A549 (cell line): ENCODE data around the gene BFSP1. TPM values are rescaled to one million over a fixed set of nuclear protein-coding genes. Genes with fewer than 3 reads are reported as not detected.

Experiments used
- ATAC-seq, 2 experiments: fragments of 200-7000 bp in 1 of 2; fragments of >200 bp in 1 of 2; cut with Nextera tagmentation in 1 of 2; cut with Tn5 transposase in 1 of 2; 3 replicates each; pipeline versions ENCODE4 v1.8.0 to v1.9.1; 2018 to 2020; ENCODE audit warnings: mild to moderate bottlenecking in 1 of 2, moderate library complexity in 1 of 2
- CTCF ChIA-PET: fragments of 300-600 bp; sonication (Branson Sonifier 250); formaldehyde crosslinking; extraction: SDS; loops from one replicate; lab custom pipeline; 2021; ENCODE audit warnings: antibody characterized with exemption, inconsistent platforms; lab: Yijun Ruan, JAX
- POLR2A ChIA-PET: fragments of 350-600 bp; formaldehyde crosslinking; extraction: SDS; loops from one replicate; lab custom pipeline; 2021; ENCODE audit warnings: antibody characterized with exemption, inconsistent platforms; lab: Yijun Ruan, JAX
- DNase-seq, 2 experiments: peaks; one replicate each; pipeline versions ENCODE4 v3.0.0 to v3.0.0-alpha.2; 2011 to 2016; ENCODE audit warnings: low read depth in 1 of 2, low spot score in 1 of 2
- FAIRE-seq: peaks from 2 replicates; lab custom pipeline; 2011; peaks lifted over from hg19 to GRCh38; lab: Jason Lieb, UNC
- H3K27ac ChIP-seq, 2 experiments: fragments of >200 bp; sonication (Bioruptor Twin); formaldehyde crosslinking; 3 replicates each; pipeline ENCODE4 v1.5.1; 2016 to 2017
- H3K4me1 ChIP-seq: fragments of >200 bp; sonication (Bioruptor Twin); formaldehyde crosslinking; 3 replicates; pipeline ENCODE4 v1.6.1; 2016
- H3K4me2 ChIP-seq: fragments of >200 bp; sonication (Bioruptor Twin); formaldehyde crosslinking; 3 replicates; pipeline ENCODE4 v1.6.1; 2016
- H3K4me3 ChIP-seq: fragments of >200 bp; sonication (Bioruptor Twin); formaldehyde crosslinking; 3 replicates; pipeline ENCODE4 v1.5.1; 2016
- H3K9me3 ChIP-seq: fragments of >200 bp; sonication (Bioruptor Twin); formaldehyde crosslinking; 3 replicates; pipeline ENCODE4 v1.6.1; 2016
- CBX2 ChIP-seq: fragments of 200-600 bp; sonication (generic); IDR thresholded peaks from 2 replicates; pipeline ENCODE4 v1.6.1; 2016; ENCODE audit warnings: low read depth, mild to moderate bottlenecking, borderline replicate concordance
- CBX8 ChIP-seq: fragments of 200-600 bp; sonication (generic); IDR thresholded peaks from 2 replicates; pipeline ENCODE4 v1.6.1; 2016
- CHD4 ChIP-seq: fragments of 200-600 bp; sonication (generic); IDR thresholded peaks from 2 replicates; pipeline ENCODE4 v1.6.1; 2016; ENCODE audit warnings: antibody characterized with exemption, mild to moderate bottlenecking, borderline replicate concordance
- EP300 ChIP-seq, 2 experiments: fragments of >200 bp; sonication (Bioruptor Twin); formaldehyde crosslinking; IDR thresholded peaks; 2 replicates in 1 of 2; 3 replicates in 1 of 2; pipeline ENCODE4 v1.6.1; 2016 to 2017
- FOSL2 ChIP-seq, 2 experiments: fragments of 450-650 bp in 1 of 2; fragments of >200 bp in 1 of 2; sonication (Bioruptor Twin) in 1 of 2; formaldehyde crosslinking; IDR thresholded peaks; 2 replicates each; pipeline versions ENCODE4 v1.5.0 to v1.6.1; 2016 to 2020; ENCODE audit warnings: mild to moderate bottlenecking in 1 of 2, moderate library complexity in 1 of 2
- FOXS1 ChIP-seq: fragments of 250-450 bp; sonication (Bioruptor Pico); IDR thresholded peaks from 2 replicates; pipeline ENCODE4 v1.5.0; 2020; ENCODE audit warnings: mild to moderate bottlenecking, moderate library complexity
- GATA3 ChIP-seq: IDR thresholded peaks from 2 replicates; pipeline ENCODE4 v1.6.1; 2012; ENCODE audit warnings: borderline replicate concordance
- HDAC2 ChIP-seq: fragments of 200-600 bp; sonication (generic); IDR thresholded peaks from 2 replicates; pipeline ENCODE4 v1.6.1; 2016
- JUNB ChIP-seq: fragments of >200 bp; sonication (Bioruptor Twin); formaldehyde crosslinking; IDR thresholded peaks from 2 replicates; pipeline ENCODE4 v1.6.1; 2016
- KDM5A ChIP-seq: fragments of 200-600 bp; sonication (generic); IDR thresholded peaks from 2 replicates; pipeline ENCODE4 v1.6.1; 2016; ENCODE audit warnings: antibody characterized with exemption, mild to moderate bottlenecking
- MAX ChIP-seq: IDR thresholded peaks from 2 replicates; pipeline ENCODE4 v1.6.1; 2012
- MYC ChIP-seq: IDR thresholded peaks from 2 replicates; pipeline ENCODE4 v1.6.1; 2012; ENCODE audit warnings: mild to moderate bottlenecking, inconsistent platforms, low read length, improper control_type of control experiment, borderline replicate concordance
- NPAS2 ChIP-seq: fragments of 250-450 bp; sonication (Bioruptor Pico); IDR thresholded peaks from 2 replicates; pipeline ENCODE4 v1.8.0; 2022; ENCODE audit warnings: mild to moderate bottlenecking, moderate library complexity, borderline replicate concordance
- PHF8 ChIP-seq: fragments of 200-600 bp; sonication (generic); IDR thresholded peaks from 2 replicates; pipeline ENCODE4 v1.6.1; 2016; ENCODE audit warnings: low read depth, mild to moderate bottlenecking, antibody characterized with exemption, moderate library complexity, borderline replicate concordance
- POLR2A ChIP-seq: IDR thresholded peaks from 2 replicates; pipeline ENCODE4 v1.6.1; 2012; ENCODE audit warnings: mild to moderate bottlenecking, low read length
- RAD21 ChIP-seq, 2 experiments: fragments of >200 bp in 1 of 2; sonication (Bioruptor Twin) in 1 of 2; formaldehyde crosslinking in 1 of 2; IDR thresholded peaks in 1 of 2; conservative IDR thresholded peaks in 1 of 2; 2 replicates in 1 of 2; 3 replicates in 1 of 2; pipeline ENCODE4 v1.6.1; 2012 to 2018; ENCODE audit warnings: inconsistent platforms in 1 of 2
- RARB ChIP-seq: fragments of 250-450 bp; sonication (Bioruptor Pico); IDR thresholded peaks from 2 replicates; pipeline ENCODE4 v1.8.0; 2021; ENCODE audit warnings: mild to moderate bottlenecking, moderate library complexity
- TFCP2L1 ChIP-seq: fragments of 250-450 bp; sonication (Bioruptor Pico); IDR thresholded peaks from 2 replicates; pipeline ENCODE4 v1.5.0; 2021; ENCODE audit warnings: mild to moderate bottlenecking
- ZNF302 ChIP-seq: fragments of 250-450 bp; sonication (Bioruptor Pico); IDR thresholded peaks from 2 replicates; pipeline ENCODE4 v1.9.0; 2021; ENCODE audit warnings: inconsistent platforms, mild to moderate bottlenecking, moderate library complexity
- WGBS: methylation state at CpG from one replicate; pipeline ENCODE4 v1.1.6; 2017; ENCODE audit errors: missing lambda C conversion rate; 5-methylcytosine and 5-hydroxymethylcytosine counted together
- polyA plus RNA-seq, 4 experiments: library from polyadenylated mRNA; depleted of rRNA in 3 of 4; stranded (reverse); fragments of >200 nt; fragmentation: RNase III in 1 of 4; extraction: RNeasy Plus Mini Kit Qiagen cat#74134 plus additional on column Dnase treatment in 1 of 4; gene quantifications; 2 replicates in 3 of 4; 3 replicates in 1 of 4; pipeline ENCODE4 v1.2.3, GENCODE V29; 2011 to 2017
- TF ChIP-seq, protein P1 (sequence below): fragments of >200 bp; sonication (Bioruptor Twin); formaldehyde crosslinking; IDR thresholded peaks from 2 replicates; pipeline ENCODE4 v1.6.1; 2016
- TF ChIP-seq, protein P2 (sequence below): IDR thresholded peaks from 2 replicates; pipeline ENCODE4 v1.6.1; 2012; ENCODE audit warnings: low read depth, borderline replicate concordance

BFSP1 gene
- polyA plus RNA-seq, 2 of the 4 experiments (the other 2 are of a cell fraction): 7.2 to 8.3 TPM

GRCh38 chr20:17470521-17470920 lies 60.7 kb downstream of the BFSP1 start:
- H3K4me3 ChIP-seq: no peak overlapping the region
- no peaks in the 10 kb centered on the region for H3K9me3 ChIP-seq
- WGBS: 57% methylated on average over 5 of the region's 5 CpGs
- ATAC-seq: no peak
- FAIRE-seq: no peak
- TF ChIP-seq EP300 (IDR thresholded peaks at IDR 0.05) (no peak), CBX2 (no peak), CBX8 (no peak), KDM5A (no peak), POLR2A (no peak), FOSL2 (IDR thresholded peaks at IDR 0.05) (no peak), FOSL2 (CRISPR knock-in tag; IDR thresholded peaks at IDR 0.05) (no peak), MAX (no peak)
- TF ChIP-seq, all 56 proteins: peak for 0
- Histone ChIP-seq H3K4me1 (no peaks in the 10 kb centered on the region), H3K4me2 (no peak overlapping the region), H3K27ac (no peak overlapping the region)
- DNase-seq: no peak
- CTCF ChIA-PET: no interaction called here
- POLR2A ChIA-PET: no interaction called here

- Histone ChIP-seq H3K9me3 (no peaks in the 10 kb centered on the region), H3K27ac (no peak overlapping the region), H3K4me3 (no peak overlapping the region)
- DNase-seq: no peak
- CTCF ChIA-PET: interaction anchor here (1.2 kb wide), 2 partner anchors 9 to 183 kb away, joined by 3 to 4 read pairs; no protein-coding TSS in a partner anchor
- ATAC-seq: no peak
- TF ChIP-seq CHD4 (no peak), GATA3 (no peak), KDM5A (no peak)
- TF ChIP-seq, all 56 proteins: peak for 0
- 62% methylated on average over 7 of the region's 7 CpGs for WGBS
- no peak for FAIRE-seq
- Histone ChIP-seq H3K4me1 (no peaks in the 10 kb centered on the region), H3K4me2 (no peak overlapping the region)
- POLR2A ChIA-PET: no interaction called here
Measured at GRCh38 chr20:17469246-17470030, 61.7 kb downstream of the BFSP1 start.

- WGBS: 48% methylated on average over 22 of the region's 24 CpGs
- no peak overlapping the region for H3K27ac ChIP-seq
- DNase-seq (no peak), FAIRE-seq (no peak), ATAC-seq (no peak)
- H3K9me3 ChIP-seq: no peaks in the 10 kb centered on the region
- no peaks in the 10 kb centered on the region for H3K4me1 ChIP-seq
- no peak overlapping the region for H3K4me2 ChIP-seq
- CTCF ChIA-PET: interaction anchor here (1.2 to 1.8 kb wide), 2 partner anchors 10 to 37 kb away, joined by 3 to 7 read pairs; no protein-coding TSS in a partner anchor
- TF ChIP-seq, protein P1, sequence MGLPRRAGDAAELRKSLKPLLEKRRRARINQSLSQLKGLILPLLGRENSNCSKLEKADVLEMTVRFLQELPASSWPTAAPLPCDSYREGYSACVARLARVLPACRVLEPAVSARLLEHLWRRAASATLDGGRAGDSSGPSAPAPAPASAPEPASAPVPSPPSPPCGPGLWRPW: no peak
- no peak for TF ChIP-seq NPAS2 (CRISPR knock-in tag)
- no peak for TF ChIP-seq TFCP2L1
- TF ChIP-seq, protein P2, sequence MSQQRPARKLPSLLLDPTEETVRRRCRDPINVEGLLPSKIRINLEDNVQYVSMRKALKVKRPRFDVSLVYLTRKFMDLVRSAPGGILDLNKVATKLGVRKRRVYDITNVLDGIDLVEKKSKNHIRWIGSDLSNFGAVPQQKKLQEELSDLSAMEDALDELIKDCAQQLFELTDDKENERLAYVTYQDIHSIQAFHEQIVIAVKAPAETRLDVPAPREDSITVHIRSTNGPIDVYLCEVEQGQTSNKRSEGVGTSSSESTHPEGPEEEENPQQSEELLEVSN: no peak
- no peak for TF ChIP-seq RAD21 (conservative IDR thresholded peaks at IDR 0.05 in 1 of 2, IDR thresholded peaks at IDR 0.05 in 1 of 2)
- no peak for TF ChIP-seq HDAC2
- no peak for TF ChIP-seq CHD4
- no peak for TF ChIP-seq MYC
- TF ChIP-seq RARB (CRISPR knock-in tag): no peak
- TF ChIP-seq JUNB: no peak
- TF ChIP-seq FOXS1 (CRISPR knock-in tag): no peak
- no peak for TF ChIP-seq ZNF302
- no peak for TF ChIP-seq EP300 (IDR thresholded peaks at IDR 0.05)
- TF ChIP-seq PHF8: no peak
- TF ChIP-seq, all 56 proteins: peak for 0
- no peak overlapping the region for H3K4me3 ChIP-seq
- POLR2A ChIA-PET: no interaction called here
Measured at GRCh38 chr20:17468073-17468840, 62.9 kb downstream of the BFSP1 start.
